ENCODE measurements around the gene CAMKK1. TPM values are rescaled to one million over a fixed set of nuclear protein-coding genes. Genes with fewer than 3 reads are reported as not detected.

Gene CAMKK1
- total RNA-seq: 1 to 10 TPM; 1.4 to 1.8 TPM

DNA sequence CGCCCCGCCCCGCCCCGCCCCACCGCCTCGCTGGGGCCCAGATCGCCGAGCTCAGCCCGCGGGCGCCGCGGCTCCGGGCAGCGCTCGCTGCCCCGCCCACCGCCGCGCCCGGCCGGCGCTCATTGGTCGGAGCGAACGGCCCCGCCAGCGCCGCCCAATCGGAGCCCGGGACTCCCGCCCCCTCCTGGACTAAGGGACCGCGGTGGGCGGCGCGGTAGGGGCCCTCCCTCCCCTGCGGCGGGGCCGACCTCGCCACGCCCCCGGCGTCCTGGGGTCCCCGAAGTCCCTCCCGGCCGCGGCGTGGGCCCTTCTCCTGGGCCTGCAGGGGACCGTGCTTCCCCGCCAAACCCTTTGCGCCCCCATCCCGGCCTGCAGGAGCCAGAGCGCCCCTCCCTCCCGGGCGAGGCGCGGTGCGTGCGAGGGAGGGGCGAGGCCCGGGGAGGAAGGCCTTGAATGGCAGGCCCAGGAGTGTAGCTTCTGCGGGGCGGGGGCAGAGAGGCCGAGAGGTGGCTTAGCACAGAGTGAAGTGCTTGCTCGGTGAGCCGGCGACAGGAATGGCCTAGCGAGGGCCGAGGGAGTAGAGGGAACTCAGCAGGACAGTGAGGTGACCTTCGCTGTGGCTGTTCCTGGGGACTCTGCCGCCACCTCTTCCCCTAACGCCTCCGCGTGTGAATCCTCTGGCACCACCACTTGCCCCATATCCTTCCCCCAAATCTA lies at the start of gene CAMKK1:
TSS of gene CAMKK1 (minus strand) at position 51 of the 717 bp plus-strand sequence. CDS start 7,366 bp downstream, outside the sequence.
- Mint-ChIP-seq H3K27me3 (peaks cover 8% of the 10 kb centered on the region), H3K36me3 (ENCODE audit: low read depth) (no peaks in the 10 kb centered on the region), H3K27ac (peak within 1 kb of the TSS; percentile 72), H3K4me3 (peak within 1 kb of the TSS; percentile 74), H3K4me1 (peaks cover 20% of the 10 kb centered on the region), H3K9me3 (no peaks in the 10 kb centered on the region)
- CTCF ChIA-PET: interaction anchor here (1.0 to 2.8 kb wide), 3 partner anchors 30 to 49 kb away, joined by 3 to 14 read pairs (median 4); partner anchors contain the start of gene NCBP3
- DNase-seq: peak; percentile 92
- POLR2A ChIA-PET: interaction anchor here (0.8 to 2.1 kb wide), 5 partner anchors 10 to 250 kb away, joined by 3 to 7 read pairs (median 5); partner anchors contain the start of genes CYB5D2, HASPIN, NCBP3 and ZZEF1

DNA sequence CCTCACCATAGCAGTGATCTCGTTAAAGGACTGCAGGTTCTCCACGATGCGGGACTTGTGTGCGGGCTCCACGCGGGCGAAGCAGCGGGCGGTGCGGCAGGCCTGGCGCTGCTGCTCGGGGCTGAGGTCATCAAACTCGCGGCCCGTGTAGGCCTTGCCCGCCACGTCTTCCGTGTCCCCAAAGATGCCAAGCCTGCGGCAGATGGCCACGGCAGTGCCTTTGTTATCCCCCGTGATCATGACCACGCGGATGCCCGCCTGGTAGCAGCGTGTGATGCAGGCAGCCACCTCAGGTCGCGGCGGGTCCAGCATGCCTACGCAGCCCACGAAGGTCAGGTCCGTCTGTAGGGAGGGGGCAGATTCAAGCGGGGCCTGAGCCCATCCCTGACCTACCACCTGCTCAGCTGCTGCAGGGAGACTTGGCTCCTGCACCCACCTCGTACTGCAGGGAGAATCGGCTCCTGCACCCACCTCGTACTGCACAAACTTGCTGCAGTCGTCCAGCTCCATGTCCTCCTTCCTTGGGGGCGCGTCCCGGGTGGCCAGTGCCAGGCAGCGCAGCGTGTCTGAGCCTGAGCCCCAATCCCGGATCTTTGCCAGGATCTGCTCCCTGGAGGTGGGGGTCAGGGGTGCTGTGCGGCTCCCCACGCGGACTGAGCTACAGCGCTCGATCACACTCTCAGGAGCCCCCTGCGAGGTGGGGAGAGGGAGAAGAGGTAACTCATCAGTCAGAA lies 48.3 kb upstream of the CAMKK1 start:
- peaks cover 77% of the 10 kb centered on the region for H3K36me3 Mint-ChIP-seq (ENCODE audit: low read depth)
- no peak for DNase-seq
- peaks cover 5% of the 10 kb centered on the region for H3K4me1 Mint-ChIP-seq
- H3K27me3 Mint-ChIP-seq: no peaks in the 10 kb centered on the region
- no peak overlapping the region for H3K27ac Mint-ChIP-seq
- H3K9me3 Mint-ChIP-seq: no peaks in the 10 kb centered on the region
- no peak overlapping the region for H3K4me3 Mint-ChIP-seq
- POLR2A ChIA-PET: no interaction called here
- CTCF ChIA-PET: no interaction called here

DNA sequence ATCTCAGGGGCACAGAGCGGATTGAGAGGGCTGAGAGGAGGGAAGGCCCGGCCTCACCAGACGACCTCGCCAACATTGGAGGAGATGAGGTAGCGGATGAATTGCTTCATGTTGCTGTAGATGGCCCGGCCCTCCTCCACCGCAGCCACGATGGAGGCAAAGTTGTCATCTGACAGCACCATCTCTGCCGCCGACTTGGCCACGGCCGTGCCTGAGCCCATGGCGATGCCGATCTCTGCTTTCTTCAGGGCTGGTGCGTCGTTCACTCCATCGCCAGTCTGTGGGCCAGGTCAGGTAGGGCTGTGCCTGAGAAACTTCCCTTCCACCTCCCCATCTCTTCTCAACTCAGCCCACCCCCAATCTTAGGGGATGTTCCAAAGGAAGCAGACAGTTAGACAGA lies 44.5 kb upstream of the CAMKK1 start:
- peaks cover 78% of the 10 kb centered on the region for H3K36me3 Mint-ChIP-seq (ENCODE audit: low read depth)
- CTCF ChIA-PET: no interaction called here
- H3K27ac Mint-ChIP-seq: no peak overlapping the region
- POLR2A ChIA-PET: no interaction called here
- DNase-seq: no peak
- peaks cover 3% of the 10 kb centered on the region for H3K4me1 Mint-ChIP-seq
- H3K27me3 Mint-ChIP-seq: no peaks in the 10 kb centered on the region
- H3K4me3 Mint-ChIP-seq: no peak overlapping the region
- H3K9me3 Mint-ChIP-seq: no peaks in the 10 kb centered on the region

DNA sequence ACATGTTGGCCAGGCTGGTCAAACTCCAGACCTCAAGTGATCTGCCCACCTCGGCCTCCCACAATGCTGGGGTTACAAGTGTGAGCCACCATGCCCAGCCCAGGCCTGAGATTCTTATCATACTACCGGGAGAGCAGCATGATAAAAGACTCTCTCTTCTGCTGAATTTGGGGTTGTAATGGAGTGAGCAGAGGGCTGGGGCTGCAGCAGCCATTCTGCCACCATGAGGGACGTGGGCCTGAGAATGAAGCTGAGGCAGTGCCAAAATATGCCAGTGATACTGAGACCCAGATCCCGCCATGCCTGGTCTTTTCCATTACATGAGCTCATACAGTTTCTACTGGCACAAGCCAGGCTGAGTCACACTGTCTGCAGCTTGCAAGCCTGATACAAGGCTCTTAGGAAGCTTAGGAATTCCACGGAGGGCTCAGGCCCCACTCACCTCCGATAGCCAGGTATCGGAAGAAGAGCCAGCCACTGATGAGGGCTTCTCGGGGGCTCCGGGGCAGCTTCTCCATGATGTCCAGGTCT lies 43.0 kb upstream of the CAMKK1 start:
- DNase-seq: no peak
- H3K4me3 Mint-ChIP-seq: no peak overlapping the region
- POLR2A ChIA-PET: no interaction called here
- no peaks in the 10 kb centered on the region for H3K27me3 Mint-ChIP-seq
- H3K27ac Mint-ChIP-seq: no peak overlapping the region
- no peaks in the 10 kb centered on the region for H3K9me3 Mint-ChIP-seq
- CTCF ChIA-PET: no interaction called here
- H3K36me3 Mint-ChIP-seq (ENCODE audit: low read depth): peaks cover 76% of the 10 kb centered on the region
- peaks cover 3% of the 10 kb centered on the region for H3K4me1 Mint-ChIP-seq

DNA sequence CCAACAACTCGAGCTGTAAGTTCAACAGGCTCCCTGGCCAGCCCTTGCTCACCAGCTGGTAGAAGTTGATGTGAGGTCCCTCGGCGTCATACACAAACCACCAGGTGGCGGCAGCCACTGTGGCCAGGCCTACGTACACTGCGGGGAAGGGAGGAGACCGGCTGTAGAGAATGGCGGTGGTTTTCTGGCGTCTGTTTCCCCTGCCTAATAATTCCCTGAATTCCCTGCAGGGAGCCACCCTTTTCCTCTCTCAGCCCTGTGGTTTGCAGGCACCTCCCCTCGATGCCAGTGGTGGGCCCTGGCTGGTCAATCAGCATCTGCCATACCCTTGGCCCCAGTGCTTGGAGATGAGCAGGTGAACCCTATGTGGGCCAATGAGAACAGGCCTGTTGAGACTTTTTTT lies 42.3 kb upstream of the CAMKK1 start:
- Mint-ChIP-seq H3K27me3 (no peaks in the 10 kb centered on the region), H3K9me3 (no peaks in the 10 kb centered on the region), H3K4me3 (no peak overlapping the region), H3K4me1 (peaks cover 3% of the 10 kb centered on the region), H3K36me3 (ENCODE audit: low read depth) (peaks cover 77% of the 10 kb centered on the region), H3K27ac (no peak overlapping the region)
- DNase-seq: peak; percentile 30
- CTCF ChIA-PET: interaction anchor here (0.9 to 1.4 kb wide), 3 partner anchors 14 to 30 kb away, joined by 3 to 4 read pairs (median 3); no protein-coding TSS in a partner anchor
- POLR2A ChIA-PET: no interaction called here

DNA sequence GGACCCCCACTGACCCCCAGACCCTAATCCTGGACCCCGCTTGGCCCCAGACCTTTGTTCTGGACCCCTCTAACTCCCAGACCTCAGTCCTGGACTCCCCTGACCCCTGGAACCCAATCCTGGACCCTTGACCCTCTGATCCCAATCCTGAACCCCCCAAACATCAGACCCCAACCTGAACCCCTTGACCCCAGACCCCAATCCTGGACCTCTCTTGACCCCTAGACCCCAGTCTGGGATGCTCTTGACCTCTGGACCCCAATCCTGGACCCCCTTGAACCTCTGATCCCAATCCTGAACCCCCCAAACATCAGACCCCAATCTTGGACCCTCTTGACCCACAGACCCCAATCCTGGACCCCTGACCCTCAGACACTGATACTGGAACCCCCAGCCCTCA lies 36.9 kb upstream of the CAMKK1 start:
- Mint-ChIP-seq H3K4me1 (no peaks in the 10 kb centered on the region), H3K4me3 (no peak overlapping the region), H3K27me3 (no peaks in the 10 kb centered on the region), H3K9me3 (no peaks in the 10 kb centered on the region), H3K36me3 (ENCODE audit: low read depth) (peaks cover 63% of the 10 kb centered on the region), H3K27ac (no peak overlapping the region)
- DNase-seq: no peak
- POLR2A ChIA-PET: no interaction called here
- CTCF ChIA-PET: no interaction called here

DNA sequence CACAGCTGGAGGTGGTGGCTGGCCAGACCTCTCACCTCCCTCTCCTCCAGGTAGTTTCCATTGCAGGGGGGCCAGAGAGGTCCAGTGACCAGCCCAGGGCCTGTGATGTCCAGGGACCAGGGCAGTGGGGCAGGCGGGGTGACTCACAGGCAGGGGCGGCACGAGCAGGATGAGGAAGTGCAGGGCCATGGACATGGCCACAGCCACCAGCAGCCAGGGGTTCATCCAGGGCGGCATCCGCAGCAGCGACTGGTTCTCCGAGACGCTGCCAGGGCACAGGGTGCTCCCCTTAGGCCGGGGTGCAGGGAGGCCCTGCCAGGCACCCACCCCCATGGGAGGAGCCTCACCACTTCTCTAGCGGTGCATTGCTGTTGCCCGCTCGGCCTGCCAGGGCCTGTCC lies 36.3 kb upstream of the CAMKK1 start:
- ChIA-PET CTCF (no interaction called here), POLR2A (interaction anchor here (0.9 kb wide), 1 partner anchor 12 kb away, joined by 3 read pairs; no protein-coding TSS in a partner anchor)
- Mint-ChIP-seq H3K27ac (no peak overlapping the region), H3K9me3 (no peaks in the 10 kb centered on the region), H3K4me1 (no peaks in the 10 kb centered on the region), H3K4me3 (no peak overlapping the region), H3K36me3 (ENCODE audit: low read depth) (peaks cover 62% of the 10 kb centered on the region), H3K27me3 (no peaks in the 10 kb centered on the region)
- DNase-seq: no peak

DNA sequence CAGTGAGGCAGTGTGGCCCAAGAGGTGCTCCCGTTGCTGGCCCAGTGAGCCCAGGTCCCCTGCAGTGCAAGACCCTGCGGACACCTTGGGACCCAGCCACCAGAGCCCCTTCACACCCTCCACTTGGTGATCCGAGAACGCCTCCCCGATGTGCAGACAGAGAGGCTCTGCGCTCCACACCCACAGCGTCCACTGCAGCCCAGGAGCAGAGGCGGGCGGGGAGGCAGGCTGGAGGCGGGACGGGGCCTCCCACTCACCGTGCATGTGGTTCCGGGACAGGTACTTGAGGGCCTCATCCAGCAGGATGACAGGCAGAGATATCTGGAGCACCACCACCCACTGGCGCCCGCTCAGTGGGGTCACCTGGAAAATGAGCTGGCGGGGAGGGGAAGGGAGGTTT lies 35.6 kb upstream of the CAMKK1 start:
- Mint-ChIP-seq H3K9me3 (no peaks in the 10 kb centered on the region), H3K36me3 (ENCODE audit: low read depth) (peaks cover 59% of the 10 kb centered on the region), H3K4me1 (no peaks in the 10 kb centered on the region), H3K4me3 (no peak overlapping the region), H3K27me3 (no peaks in the 10 kb centered on the region), H3K27ac (no peak overlapping the region)
- CTCF ChIA-PET: no interaction called here
- DNase-seq: no peak
- POLR2A ChIA-PET: interaction anchor here (0.9 kb wide), 1 partner anchor 11 kb away, joined by 3 read pairs; no protein-coding TSS in a partner anchor

DNA sequence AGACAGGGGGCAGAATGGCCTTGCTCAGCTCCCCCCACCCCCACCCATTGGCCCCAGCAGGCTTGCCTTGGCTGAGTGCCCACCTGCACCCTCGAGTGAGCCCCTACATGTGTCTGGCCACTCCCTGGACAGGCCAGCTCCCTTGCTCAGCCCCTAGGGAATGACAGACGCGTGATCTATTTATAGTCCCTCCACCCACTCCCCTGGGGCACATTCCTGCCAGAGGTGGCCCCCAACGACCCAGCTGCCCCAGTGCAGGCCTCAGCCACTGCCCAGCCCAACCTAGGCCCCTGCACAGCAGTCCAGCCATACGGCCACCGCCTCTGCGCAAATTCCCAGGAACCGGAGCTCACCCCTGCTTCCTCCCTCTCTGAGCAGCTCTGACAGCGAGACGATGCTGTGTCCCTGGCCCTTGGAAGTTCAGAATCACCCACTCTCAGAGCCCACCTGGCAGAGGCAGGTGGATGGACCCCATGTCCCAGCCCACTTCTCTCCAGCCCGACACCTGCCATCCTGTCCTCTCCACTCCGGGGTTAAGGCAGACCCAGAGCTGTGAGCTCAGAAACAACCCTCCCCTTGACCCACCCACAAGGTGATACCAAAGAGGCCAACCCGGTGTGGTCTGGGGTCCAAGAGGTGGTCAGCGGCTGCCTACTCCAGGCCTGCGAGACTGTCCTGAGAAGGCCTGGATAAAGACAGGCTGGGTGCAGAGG lies 34.9 kb upstream of the CAMKK1 start:
- no peaks in the 10 kb centered on the region for H3K4me1 Mint-ChIP-seq
- ChIA-PET CTCF (interaction anchor here (1.3 kb wide), 1 partner anchor 14 kb away, joined by 3 read pairs; no protein-coding TSS in a partner anchor), POLR2A (interaction anchor here (0.9 kb wide), 1 partner anchor 13 kb away, joined by 3 read pairs; no protein-coding TSS in a partner anchor)
- DNase-seq: no peak
- H3K4me3 Mint-ChIP-seq: no peak overlapping the region
- H3K27me3 Mint-ChIP-seq: no peaks in the 10 kb centered on the region
- no peak overlapping the region for H3K27ac Mint-ChIP-seq
- peaks cover 55% of the 10 kb centered on the region for H3K36me3 Mint-ChIP-seq (ENCODE audit: low read depth)
- H3K9me3 Mint-ChIP-seq: no peaks in the 10 kb centered on the region

DNA sequence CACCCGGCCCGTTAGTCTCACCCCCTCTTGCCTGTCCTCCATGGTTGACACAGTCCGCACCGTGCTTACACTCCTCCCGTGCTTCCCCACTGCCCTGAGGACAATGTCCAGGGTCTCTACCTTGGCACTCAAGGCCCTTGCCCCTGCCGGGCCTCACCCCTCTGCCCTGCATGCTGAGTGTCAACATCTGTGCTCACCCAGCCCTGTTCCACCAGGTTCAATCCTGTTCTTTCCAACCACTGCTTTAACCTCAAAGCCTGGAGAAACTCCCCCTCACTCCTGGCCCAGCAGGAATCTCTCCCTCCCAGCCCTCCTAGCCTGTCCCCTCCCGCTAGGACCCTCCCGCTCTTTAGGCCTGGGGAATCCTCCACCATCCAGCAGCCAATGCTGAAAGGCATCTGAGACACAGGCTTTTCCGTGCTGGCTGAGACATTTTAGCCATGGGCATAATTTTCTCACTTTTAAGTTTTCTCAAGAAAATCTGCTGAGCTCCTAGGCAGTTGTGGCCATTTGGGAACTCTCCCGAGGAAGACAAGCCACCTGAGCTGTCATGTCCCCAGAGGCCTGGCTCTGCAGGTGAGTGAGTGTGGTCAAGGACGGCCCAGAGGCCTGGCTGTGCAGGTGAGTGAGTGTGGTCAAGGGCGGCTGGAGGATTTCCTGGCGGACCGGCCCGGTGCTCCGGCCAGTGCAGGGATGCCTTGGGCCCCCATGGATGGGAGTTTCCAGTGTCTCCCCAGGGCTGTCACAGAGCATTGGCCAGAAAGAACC lies 34.2 kb upstream of the CAMKK1 start:
- Mint-ChIP-seq H3K4me3 (no peak overlapping the region), H3K9me3 (no peaks in the 10 kb centered on the region), H3K27me3 (no peaks in the 10 kb centered on the region), H3K36me3 (ENCODE audit: low read depth) (peaks cover 50% of the 10 kb centered on the region), H3K4me1 (no peaks in the 10 kb centered on the region), H3K27ac (no peak overlapping the region)
- no peak for DNase-seq
- POLR2A ChIA-PET: interaction anchor here (0.9 kb wide), 1 partner anchor 12 kb away, joined by 3 read pairs; no protein-coding TSS in a partner anchor
- CTCF ChIA-PET: interaction anchor here (1.3 kb wide), 1 partner anchor 13 kb away, joined by 3 read pairs; no protein-coding TSS in a partner anchor

DNA sequence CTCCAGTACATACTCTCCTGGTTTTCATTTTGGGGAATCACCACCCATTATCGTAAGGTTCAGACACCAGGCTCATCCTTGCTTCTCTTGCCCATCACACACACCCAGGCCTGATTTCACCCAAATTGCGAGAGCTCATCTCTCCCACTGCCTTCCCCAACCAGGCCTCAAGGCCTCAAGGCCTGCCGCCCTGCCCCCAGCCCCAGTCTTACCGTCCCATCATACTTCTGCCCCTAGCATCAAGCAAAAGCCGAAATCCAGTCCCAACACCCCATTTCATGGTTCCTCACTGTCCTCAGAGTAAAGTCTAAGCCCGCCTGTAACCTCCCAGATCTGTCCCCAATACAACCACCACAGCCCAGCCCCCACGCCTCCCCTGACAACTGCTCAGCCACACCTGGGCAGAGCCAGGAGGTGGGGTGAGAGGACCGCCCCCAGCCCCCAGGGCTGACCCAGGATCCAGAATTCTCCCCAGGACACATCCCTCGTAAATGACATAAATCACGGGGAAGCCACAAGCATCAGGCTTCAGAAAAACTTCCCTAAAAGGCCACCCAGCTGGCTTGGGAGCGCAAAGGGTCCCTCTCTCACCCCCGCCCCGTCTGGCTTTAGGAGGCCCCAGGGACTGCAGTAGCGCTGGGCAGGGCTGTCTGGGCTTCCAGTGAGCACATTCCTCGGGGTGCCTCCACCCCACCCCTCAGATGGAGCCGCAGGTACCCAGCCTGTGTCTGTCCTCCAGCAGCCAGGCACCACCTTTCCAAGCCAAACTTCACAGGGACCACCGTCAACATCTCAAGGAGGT lies 33.0 kb upstream of the CAMKK1 start:
- ChIA-PET POLR2A (no interaction called here), CTCF (interaction anchor here (3.6 kb wide), 1 partner anchor 12 kb away, joined by 15 read pairs; no protein-coding TSS in a partner anchor)
- Mint-ChIP-seq H3K27ac (no peak overlapping the region), H3K27me3 (no peaks in the 10 kb centered on the region), H3K9me3 (no peaks in the 10 kb centered on the region), H3K4me1 (no peaks in the 10 kb centered on the region), H3K36me3 (ENCODE audit: low read depth) (peaks cover 41% of the 10 kb centered on the region), H3K4me3 (no peak overlapping the region)
- DNase-seq: no peak

Data from activated CD4-positive, alpha-beta memory T cell treated with anti-CD3 and anti-CD28 coated beads, Interleukin-2, amount 10 ng/mL, durations not matched to agents 7 days and 5 days (primary cell).